NT2/D1 (cell line): ENCODE measurements around the gene KIAA1328.

Experiments
- SUZ12 ChIP-seq: IDR thresholded peaks from 2 replicates; pipeline ENCODE4 v1.6.1; 2011; ENCODE audit not compliant: insufficient read length, insufficient read depth; ENCODE audit errors: extremely low read depth
- ZNF274 ChIP-seq: IDR thresholded peaks from 2 replicates; pipeline ENCODE4 v1.6.1; 2011; ENCODE audit warnings: mild to moderate bottlenecking, low read depth, low read length

DNA sequence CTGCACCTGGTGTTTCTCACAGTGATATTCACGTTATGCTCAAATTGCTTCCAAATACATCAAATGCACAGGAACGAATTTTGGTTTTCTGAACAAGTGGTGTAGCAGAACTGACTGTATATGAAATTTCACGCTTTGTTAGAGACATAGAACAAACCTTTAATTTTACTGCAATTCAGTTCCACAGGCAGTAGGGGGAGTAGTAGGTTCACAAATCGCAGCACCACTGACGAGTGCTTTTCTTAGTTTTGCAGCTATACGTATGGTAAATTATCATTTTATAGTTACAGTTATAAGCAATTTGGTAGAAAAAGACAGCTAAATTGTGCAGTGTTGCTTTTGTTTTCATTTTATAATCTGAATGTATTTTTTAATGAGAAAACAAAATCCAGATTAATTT lies 113.3 kb downstream of the KIAA1328 start:
- TF ChIP-seq ZNF274 (no peak), SUZ12 (no peak)
